ENCODE data around the gene ICE1.
"Not testable (repeated sequence)": the region's sequence is repeated elsewhere in the genome, so short reads cannot be mapped to it uniquely, and the experiment has no call there.

ICE1 gene

GRCh38 chr5:5494489-5495402 lies 72.3 kb downstream of the ICE1 start:
- no peak for FAIRE-seq

- FAIRE-seq: peak; percentile 53
These were observed 74.8 kb downstream of the ICE1 start for GRCh38 chr5:5497152-5497788.

- FAIRE-seq: no peak
These were observed 77.0 kb downstream of the ICE1 start for GRCh38 chr5:5499442-5499841.

- FAIRE-seq: no peak
These were observed 81.8 kb downstream of the ICE1 start for GRCh38 chr5:5504325-5504724.

- no peak for FAIRE-seq
These were observed 83.3 kb downstream of the ICE1 start for GRCh38 chr5:5505815-5506214.

GRCh38 chr5:5508391-5508790 lies 85.9 kb downstream of the ICE1 start:
- FAIRE-seq: no peak

GRCh38 chr5:5511904-5512416 lies 89.5 kb downstream of the ICE1 start:
- FAIRE-seq: no peak

- no peak for FAIRE-seq
These were observed 90.1 kb downstream of the ICE1 start for GRCh38 chr5:5512543-5512942.

GRCh38 chr5:5520622-5521021 lies 98.1 kb downstream of the ICE1 start:
- FAIRE-seq: not testable (repeated sequence)

- FAIRE-seq: no peak
These were observed 98.6 kb downstream of the ICE1 start for GRCh38 chr5:5521029-5521428.

- no peak for FAIRE-seq
These were observed 99.0 kb downstream of the ICE1 start for GRCh38 chr5:5521478-5521877.

GRCh38 chr5:5522336-5522735 lies 99.9 kb downstream of the ICE1 start:
- no peak for FAIRE-seq

GRCh38 chr5:5523066-5523505 lies 100.6 kb downstream of the ICE1 start:
- FAIRE-seq: peak; percentile 71

- no peak for FAIRE-seq
These were observed 101.8 kb downstream of the ICE1 start for GRCh38 chr5:5524327-5524726.

- FAIRE-seq: no peak
These were observed 108.9 kb downstream of the ICE1 start for GRCh38 chr5:5531371-5531770.

GRCh38 chr5:5532306-5533076 lies 110.0 kb downstream of the ICE1 start:
- FAIRE-seq: no peak

GRCh38 chr5:5533927-5534326 lies 111.5 kb downstream of the ICE1 start:
- FAIRE-seq: no peak

- FAIRE-seq: no peak
These were observed 111.9 kb downstream of the ICE1 start for GRCh38 chr5:5534333-5534732.

GRCh38 chr5:5536871-5537270 lies 114.4 kb downstream of the ICE1 start:
- FAIRE-seq: no peak

- no peak for FAIRE-seq
These were observed 114.9 kb downstream of the ICE1 start for GRCh38 chr5:5537426-5537825.

GRCh38 chr5:5539590-5539989 lies 117.1 kb downstream of the ICE1 start:
- FAIRE-seq: no peak
